ENCODE data around the gene ANKRD45. TPM values are rescaled to one million over a fixed set of nuclear protein-coding genes. Genes with fewer than 3 reads are reported as not detected.

The ANKRD45 gene
- total and polyA plus RNA-seq, 2 donors (not counting 1 experiment from before 2014, with no cell fraction given) = 0.06 TPM; not detected in 1

DNA sequence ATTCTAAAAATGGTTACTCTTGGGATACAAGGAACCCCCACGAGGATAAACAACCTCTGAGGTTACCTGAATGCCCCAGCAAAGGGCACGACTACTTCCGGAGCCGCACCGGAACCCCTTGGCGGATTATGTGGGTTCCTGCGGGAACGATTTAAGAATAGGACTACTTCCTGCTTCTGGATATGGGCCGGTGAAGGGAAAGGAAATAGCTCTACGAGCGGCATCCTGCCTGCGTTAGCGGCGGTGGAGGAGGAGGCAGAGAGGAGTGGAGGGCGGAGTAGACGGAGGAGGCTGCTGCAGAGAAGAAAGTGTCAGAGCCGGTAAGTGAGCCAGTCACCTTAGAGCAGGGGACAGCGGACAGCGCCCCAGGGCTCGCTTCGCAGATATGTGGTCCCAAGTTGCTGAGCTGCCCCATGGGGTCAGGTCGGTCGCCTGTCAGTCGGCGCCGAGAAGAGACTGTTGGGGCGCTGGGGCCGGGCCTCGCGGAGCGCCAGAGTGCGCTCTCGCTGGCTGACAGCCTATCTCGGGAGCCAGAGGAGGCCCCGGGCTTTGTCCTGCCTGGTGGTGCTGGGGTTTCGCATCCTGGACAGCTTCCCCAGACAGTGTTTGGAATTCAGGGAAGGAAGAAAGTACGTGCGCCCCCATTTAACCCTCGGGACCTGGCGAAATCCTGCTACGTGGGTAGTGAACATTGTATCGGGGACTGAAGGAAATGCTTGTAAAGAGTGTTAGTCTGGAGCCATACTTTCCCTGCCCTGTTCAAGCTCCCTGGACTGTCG lies 45.3 kb upstream of the ANKRD45 start, which contains the start of gene KLHL20:
KLHL20 (plus strand) TSS at position 223 of the 779 bp plus-strand sequence. CDS start 1,063 bp downstream, outside the sequence.
- no peak for TF ChIP-seq EZH2 (IDR thresholded peaks at IDR 0.05; ENCODE audit: borderline replicate concordance, insufficient read depth, low read depth, low read length, poor library complexity, severe bottlenecking)
- TF ChIP-seq, protein P1, sequence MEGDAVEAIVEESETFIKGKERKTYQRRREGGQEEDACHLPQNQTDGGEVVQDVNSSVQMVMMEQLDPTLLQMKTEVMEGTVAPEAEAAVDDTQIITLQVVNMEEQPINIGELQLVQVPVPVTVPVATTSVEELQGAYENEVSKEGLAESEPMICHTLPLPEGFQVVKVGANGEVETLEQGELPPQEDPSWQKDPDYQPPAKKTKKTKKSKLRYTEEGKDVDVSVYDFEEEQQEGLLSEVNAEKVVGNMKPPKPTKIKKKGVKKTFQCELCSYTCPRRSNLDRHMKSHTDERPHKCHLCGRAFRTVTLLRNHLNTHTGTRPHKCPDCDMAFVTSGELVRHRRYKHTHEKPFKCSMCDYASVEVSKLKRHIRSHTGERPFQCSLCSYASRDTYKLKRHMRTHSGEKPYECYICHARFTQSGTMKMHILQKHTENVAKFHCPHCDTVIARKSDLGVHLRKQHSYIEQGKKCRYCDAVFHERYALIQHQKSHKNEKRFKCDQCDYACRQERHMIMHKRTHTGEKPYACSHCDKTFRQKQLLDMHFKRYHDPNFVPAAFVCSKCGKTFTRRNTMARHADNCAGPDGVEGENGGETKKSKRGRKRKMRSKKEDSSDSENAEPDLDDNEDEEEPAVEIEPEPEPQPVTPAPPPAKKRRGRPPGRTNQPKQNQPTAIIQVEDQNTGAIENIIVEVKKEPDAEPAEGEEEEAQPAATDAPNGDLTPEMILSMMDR (IDR thresholded peaks at IDR 0.05) = no peak
- Histone ChIP-seq H3K4me3 (ENCODE audit: control extremely low read depth in 1 of 5, extremely low read depth in 1 of 5, insufficient read depth in 1 of 5, low read depth in 2 of 5, low read length in 4 of 5) (peak within 1 kb of the TSS; percentile 76 to 92 (median 84)), H3K79me2 (ENCODE audit: control insufficient read depth, insufficient read depth, low read length) (peaks cover 32% of the 10 kb centered on the region), H3K4me1 (ENCODE audit: control insufficient read depth in 2 of 2, insufficient read depth in 2 of 2, low read length in 2 of 2) (peaks cover 10 to 15% of the 10 kb centered on the region in 2 donors), H2AFZ (ENCODE audit: insufficient read depth, low read depth, low read length, poor library complexity, severe bottlenecking) (peak within 1 kb of the TSS; percentile 93), H3K27me3 (replicated peaks in 1 of 4; ENCODE audit: control extremely low read depth in 1 of 4, control insufficient read depth in 3 of 4, insufficient read depth in 4 of 4, low read length in 3 of 4) (peaks cover 0 to 9% (median 2%) of the 10 kb centered on the region in 4 experiments), H4K20me1 (ENCODE audit: control insufficient read depth, insufficient read depth, low read length, poor library complexity, severe bottlenecking) (no peaks in the 10 kb centered on the region), H3K36me3 (replicated peaks in 1 of 2; ENCODE audit: control extremely low read depth in 1 of 2, control insufficient read depth in 1 of 2, extremely low read depth in 1 of 2, insufficient read depth in 2 of 2, low read length in 1 of 2) (no peaks in the 10 kb centered on the region), H3K9ac (ENCODE audit: low read length) (peak within 1 kb of the TSS; percentile 91), H3K27ac (ENCODE audit: low read length in 2 of 2) (peak within 1 kb of the TSS; percentile 75 to 84), H3K4me2 (replicated peaks; ENCODE audit: low read depth, low read length, poor library complexity, severe bottlenecking) (peak within 1 kb of the TSS; percentile 84), H3K9me3 (ENCODE audit: control extremely low read depth in 1 of 3, control insufficient read depth in 2 of 3, insufficient read depth in 1 of 3, low read length in 2 of 3) (no peaks in the 10 kb centered on the region)
- peak within 1 kb of the TSS; percentile 96 for H3K27ac Mint-ChIP-seq
- ATAC-seq (ENCODE audit: low read depth) (peak; percentile 93), DNase-seq (peak; percentile 90)
- peaks cover 23% of the 10 kb centered on the region for H3K4me1 Mint-ChIP-seq
- peak within 1 kb of the TSS; percentile 98 for H3K4me3 Mint-ChIP-seq
- intact Hi-C loops (cut with micrococcal nuclease) = loop anchor here (1.0 to 5.0 kb wide), 7 partner anchors 109 to 1182 kb away; partner anchors contain the start of genes CENPL, DARS2, PRDX6 and RABGAP1L
- no peaks in the 10 kb centered on the region for H3K9me3 Mint-ChIP-seq (ENCODE audit: insufficient read depth)
- CTCF ChIA-PET = interaction anchor here (0.9 to 2.9 kb wide), 8 partner anchors 18 to 971 kb away, joined by 3 to 19 read pairs (median 4); partner anchors contain the start of genes CENPL, DARS2 and ZBTB37
- H3K27me3 Mint-ChIP-seq = peaks cover 26% of the 10 kb centered on the region
- under 1% methylated on average over 41 of the region's 43 CpGs for WGBS (ENCODE audit: insufficient coverage)
- POLR2A ChIA-PET = interaction anchor here (0.6 to 1.3 kb wide), 5 partner anchors 109 to 1308 kb away, joined by 3 to 10 read pairs (median 3); partner anchors contain the start of genes CENPL, DARS2, GAS5 and MRPS14

All from B cell (primary cell).